Stomach (tissue), 4 donors: ENCODE measurements around the gene IL12RB2.

ENCODE experiments used
- CTCF ChIP-seq, 7 experiments: fragments of 450-650 bp in 4 of 7; fragments of 200-600 bp in 3 of 7; sonication (generic) in 3 of 7; IDR thresholded peaks; one replicate each; pipeline ENCODE4 v1.5.1; 2016 to 2019; ENCODE audit warnings: antibody characterized with exemption in 7 of 7, control low read depth in 2 of 7, mild to moderate bottlenecking in 1 of 7
- EP300 ChIP-seq: sonication (generic); formaldehyde crosslinking; IDR thresholded peaks from one replicate; pipeline ENCODE4 v1.6.1; 2017; ENCODE audit warnings: antibody characterized with exemption
- POLR2A ChIP-seq, 4 donors: fragments of 450-650 bp; IDR thresholded peaks; one replicate each; pipeline ENCODE4 v1.6.1; 2016; ENCODE audit warnings: antibody characterized with exemption in 4 of 4, control low read depth in 2 of 4, mild to moderate bottlenecking in 1 of 4, moderate library complexity in 1 of 4
- POLR2AphosphoS5 ChIP-seq, 3 donors: sonication (generic); formaldehyde crosslinking; IDR thresholded peaks; one replicate each; pipeline ENCODE4 v1.6.1; 2016; ENCODE audit warnings: antibody characterized with exemption in 3 of 3

GRCh38 chr1:67355745-67356424 lies 48.2 kb downstream of the IL12RB2 start:
- TF ChIP-seq CTCF (IDR thresholded peaks at IDR 0.05) (no peak), POLR2AphosphoS5 (IDR thresholded peaks at IDR 0.05) (no peak), POLR2A (IDR thresholded peaks at IDR 0.05) (no peak), EP300 (no peak)
